Measurements from ENCODE around the gene NDUFAF2. TPM values are rescaled to one million over a fixed set of nuclear protein-coding genes. Genes with fewer than 3 reads are reported as not detected.

Gene NDUFAF2
- total and polyA plus RNA-seq, 2 experiments from 2014 or later = 32.5 to 47.6 TPM

GRCh38 chr5:60961685-60962084, 16.7 kb downstream of the NDUFAF2 start:
- H4K20me1 ChIP-seq (ENCODE audit: insufficient read depth, poor library complexity, severe bottlenecking) = no peaks in the 10 kb centered on the region
- no peaks in the 10 kb centered on the region for H3K36me3 ChIP-seq (replicated peaks; ENCODE audit: insufficient read depth, low read depth)
- H3K27ac ChIP-seq = no peak overlapping the region
- peaks cover 41% of the 10 kb centered on the region for H3K79me2 ChIP-seq
- H3K9me3 ChIP-seq (ENCODE audit: low read depth) = no peaks in the 10 kb centered on the region
- H3K4me2 ChIP-seq = no peak overlapping the region
- no peak for DNase-seq (ENCODE audit: low spot score)
- no peak for TF ChIP-seq EZH2 (IDR thresholded peaks at IDR 0.05; ENCODE audit: borderline replicate concordance)
- TF ChIP-seq CTCF (IDR thresholded peaks at IDR 0.05; ENCODE audit: poor library complexity) = no peak
- no peak for TF ChIP-seq EZH2phosphoT487 (IDR thresholded peaks at IDR 0.05; ENCODE audit: low read depth, severe bottlenecking, unreplicated experiment)
- H3K4me3 ChIP-seq = no peak overlapping the region
- WGBS (ENCODE audit: low lambda C conversion rate, missing lambda C conversion rate) = 97% methylated on average over 2 of the region's 2 CpGs
- no peaks in the 10 kb centered on the region for H3K9me2 ChIP-seq (replicated peaks; ENCODE audit: insufficient read depth)
- H2AFZ ChIP-seq = no peak overlapping the region
- H3K27me3 ChIP-seq = no peaks in the 10 kb centered on the region
- no peaks in the 10 kb centered on the region for H3K4me1 ChIP-seq (ENCODE audit: insufficient read depth)

- Histone ChIP-seq H3K36me3 (replicated peaks; ENCODE audit: insufficient read depth, low read depth) (no peaks in the 10 kb centered on the region), H3K9me3 (ENCODE audit: low read depth) (no peaks in the 10 kb centered on the region), H3K27ac (no peak overlapping the region), H3K4me3 (no peak overlapping the region), H3K4me1 (ENCODE audit: insufficient read depth) (no peaks in the 10 kb centered on the region), H3K27me3 (no peaks in the 10 kb centered on the region), H3K79me2 (peaks cover 63% of the 10 kb centered on the region), H2AFZ (no peak overlapping the region), H3K9me2 (replicated peaks; ENCODE audit: insufficient read depth) (no peaks in the 10 kb centered on the region), H3K4me2 (no peak overlapping the region), H4K20me1 (ENCODE audit: insufficient read depth, poor library complexity, severe bottlenecking) (no peaks in the 10 kb centered on the region)
- DNase-seq (ENCODE audit: low spot score) = no peak
- 93% methylated on average over 3 of the region's 3 CpGs for WGBS (ENCODE audit: low lambda C conversion rate, missing lambda C conversion rate)
- TF ChIP-seq CTCF (IDR thresholded peaks at IDR 0.05; ENCODE audit: poor library complexity) (no peak), EZH2phosphoT487 (IDR thresholded peaks at IDR 0.05; ENCODE audit: low read depth, severe bottlenecking, unreplicated experiment) (no peak), EZH2 (IDR thresholded peaks at IDR 0.05; ENCODE audit: borderline replicate concordance) (no peak)
Measured at GRCh38 chr5:60972231-60972630, 27.2 kb downstream of the NDUFAF2 start.

- Histone ChIP-seq H3K27me3 (no peaks in the 10 kb centered on the region), H3K9me3 (ENCODE audit: low read depth) (no peaks in the 10 kb centered on the region), H3K27ac (peak overlapping the region; percentile 34), H3K9me2 (replicated peaks; ENCODE audit: insufficient read depth) (no peaks in the 10 kb centered on the region), H4K20me1 (ENCODE audit: insufficient read depth, poor library complexity, severe bottlenecking) (no peaks in the 10 kb centered on the region), H3K79me2 (peaks cover 20% of the 10 kb centered on the region), H3K4me3 (no peak overlapping the region), H2AFZ (no peak overlapping the region), H3K4me2 (no peak overlapping the region), H3K4me1 (ENCODE audit: insufficient read depth) (no peaks in the 10 kb centered on the region), H3K36me3 (replicated peaks; ENCODE audit: insufficient read depth, low read depth) (no peaks in the 10 kb centered on the region)
- no peak for TF ChIP-seq CTCF (IDR thresholded peaks at IDR 0.05; ENCODE audit: poor library complexity)
- 79% methylated on average over 9 of the region's 9 CpGs for WGBS (ENCODE audit: low lambda C conversion rate, missing lambda C conversion rate)
- DNase-seq (ENCODE audit: low spot score) = peak; percentile 12
Measured at GRCh38 chr5:60977956-60978737, 33.1 kb downstream of the NDUFAF2 start.
